Caco-2 (cell line): ENCODE measurements around the gene TBXAS1. TPM values are rescaled to one million over a fixed set of nuclear protein-coding genes. Genes with fewer than 3 reads are reported as not detected.

Experiments
- BruUV-seq: library from RNA; stranded (reverse); fragments of 400-500 nt; replicated peaks from 2 replicates; lab custom pipeline; 2021; lab: Mats Ljungman, UMichigan
- CTCF ChIA-PET: fragments of 300-600 bp; sonication (Branson Sonifier 250); formaldehyde crosslinking; loops from one replicate; lab custom pipeline; 2022; ENCODE audit warnings: antibody characterized with exemption; lab: Charles Lee
- POLR2A ChIA-PET: fragments of 300-600 bp; sonication (Branson Sonifier 250); formaldehyde crosslinking; loops from one replicate; lab custom pipeline; 2022; ENCODE audit warnings: antibody characterized with exemption; lab: Charles Lee
- DNase-seq, 2 experiments: peaks; one replicate each; pipeline versions ENCODE4 v3.0.0 to v3.0.0-alpha.2; 2020 to 2022
- H3K27me3 ChIP-seq: replicated peaks from 2 replicates; pipeline ENCODE4 v1.6.0; 2011; ENCODE audit warnings: low read length; ENCODE audit not compliant: control insufficient read depth, insufficient read depth
- H3K36me3 ChIP-seq: 2 replicates; pipeline ENCODE4 v1.5.1; 2011; ENCODE audit warnings: low read length; ENCODE audit not compliant: control insufficient read depth, insufficient read depth
- H3K4me1 ChIP-seq: fragments of 250-450 bp; sonication (Bioruptor Pico); 2 replicates; pipeline ENCODE4 v1.5.1; 2020; ENCODE audit warnings: mild to moderate bottlenecking
- H3K4me3 ChIP-seq: 2 replicates; pipeline ENCODE4 v1.5.1; 2011; ENCODE audit warnings: low read depth, mild to moderate bottlenecking, control low read depth, low read length
- H3K9me3 ChIP-seq: fragments of 250-450 bp; sonication (Bioruptor Pico); 2 replicates; pipeline ENCODE4 v1.5.1; 2020; ENCODE audit warnings: mild to moderate bottlenecking, moderate library complexity
- H3K27ac Mint-ChIP-seq: one replicate; pipeline ENCODE4 v1.8.0; 2022; ENCODE audit warnings: mixed read lengths; ENCODE audit not compliant: unreplicated experiment
- H3K27me3 Mint-ChIP-seq: one replicate; pipeline ENCODE4 v1.8.0; 2022; ENCODE audit warnings: mixed read lengths; ENCODE audit not compliant: insufficient read depth, unreplicated experiment
- H3K36me3 Mint-ChIP-seq: one replicate; pipeline ENCODE4 v1.8.0; 2022; ENCODE audit warnings: mild to moderate bottlenecking, mixed read lengths; ENCODE audit not compliant: insufficient read depth, unreplicated experiment
- H3K4me1 Mint-ChIP-seq: one replicate; pipeline ENCODE4 v1.8.0; 2022; ENCODE audit warnings: low read depth, mixed read lengths; ENCODE audit not compliant: unreplicated experiment
- H3K4me3 Mint-ChIP-seq: one replicate; pipeline ENCODE4 v1.8.0; 2022; ENCODE audit warnings: mild to moderate bottlenecking, moderate library complexity, mixed read lengths; ENCODE audit not compliant: unreplicated experiment
- H3K9me3 Mint-ChIP-seq: one replicate; pipeline ENCODE4 v1.8.0; 2022; ENCODE audit warnings: mixed read lengths; ENCODE audit not compliant: unreplicated experiment
- CTCF ChIP-seq, 2 experiments: fragments of 200-600 bp in 1 of 2; IDR thresholded peaks; 1 replicate in 1 of 2; 2 replicates in 1 of 2; pipeline versions ENCODE4 v1.5.1 to v1.8.0; 2011 to 2022; ENCODE audit warnings: antibody characterized with exemption in 1 of 2, control low read depth in 1 of 2, inconsistent platforms in 1 of 2, low read depth in 1 of 2, low read length in 1 of 2, mild to moderate bottlenecking in 1 of 2, moderate library complexity in 1 of 2; ENCODE audit not compliant: insufficient read depth in 1 of 2, severe bottlenecking in 1 of 2, unreplicated experiment in 1 of 2
- intact Hi-C: fragments of 100-400 bp; cut with micrococcal nuclease; formaldehyde crosslinking; loops from one replicate; pipeline ENCODE4 v1.10.0; 2022; ENCODE audit not compliant: unreplicated experiment
- total RNA-seq: library from RNA; stranded (reverse); gene quantifications from 2 replicates; pipeline ENCODE4 v1.2.3, GENCODE V29; 2022

TBXAS1 gene
- total RNA-seq, 1 experiment from 2014 or later: 1.6 TPM

GRCh38 chr7:139854803-139855497 is 25.9 kb downstream of the TBXAS1 start:
- CTCF ChIA-PET: no interaction called here
- Mint-ChIP-seq H3K4me1 (no peaks in the 10 kb centered on the region), H3K27ac (no peak overlapping the region), H3K36me3 (no peaks in the 10 kb centered on the region), H3K4me3 (no peak overlapping the region), H3K9me3 (no peaks in the 10 kb centered on the region), H3K27me3 (no peaks in the 10 kb centered on the region)
- POLR2A ChIA-PET: no interaction called here
- Histone ChIP-seq H3K27me3 (no peaks in the 10 kb centered on the region), H3K9me3 (no peaks in the 10 kb centered on the region), H3K36me3 (no peaks in the 10 kb centered on the region), H3K4me3 (no peak overlapping the region), H3K4me1 (peaks cover 9% of the 10 kb centered on the region)
- no TSS peak for BruUV-seq
- no peak for TF ChIP-seq CTCF (IDR thresholded peaks at IDR 0.05; ENCODE audit: insufficient read depth in 1 of 2, low read depth in 1 of 2, low read length in 1 of 2, severe bottlenecking in 1 of 2, unreplicated experiment in 1 of 2)
- intact Hi-C loops: no loop called here
- no peak for DNase-seq

- Histone ChIP-seq H3K9me3 (no peaks in the 10 kb centered on the region), H3K36me3 (no peaks in the 10 kb centered on the region), H3K4me1 (peaks cover 9% of the 10 kb centered on the region), H3K4me3 (no peak overlapping the region), H3K27me3 (no peaks in the 10 kb centered on the region)
- no peak overlapping the region for H3K4me3 Mint-ChIP-seq
- no peaks in the 10 kb centered on the region for H3K36me3 Mint-ChIP-seq
- DNase-seq: no peak
- no TSS peak for BruUV-seq
- no peaks in the 10 kb centered on the region for H3K27me3 Mint-ChIP-seq
- intact Hi-C loops: no loop called here
- no peaks in the 10 kb centered on the region for H3K4me1 Mint-ChIP-seq
- POLR2A ChIA-PET: no interaction called here
- CTCF ChIA-PET: no interaction called here
- no peak overlapping the region for H3K27ac Mint-ChIP-seq
- TF ChIP-seq CTCF (IDR thresholded peaks at IDR 0.05; ENCODE audit: insufficient read depth in 1 of 2, low read depth in 1 of 2, low read length in 1 of 2, severe bottlenecking in 1 of 2, unreplicated experiment in 1 of 2): no peak
- no peaks in the 10 kb centered on the region for H3K9me3 Mint-ChIP-seq
Observed at GRCh38 chr7:139855498-139856270, 26.6 kb downstream of the TBXAS1 start.

- no peak overlapping the region for H3K4me3 ChIP-seq
- no peak for TF ChIP-seq CTCF (IDR thresholded peaks at IDR 0.05; ENCODE audit: insufficient read depth in 1 of 2, low read depth in 1 of 2, low read length in 1 of 2, severe bottlenecking in 1 of 2, unreplicated experiment in 1 of 2)
- no peaks in the 10 kb centered on the region for H3K9me3 ChIP-seq
- H3K36me3 Mint-ChIP-seq: no peaks in the 10 kb centered on the region
- no TSS peak for BruUV-seq
- no peak for DNase-seq
- intact Hi-C loops: no loop called here
- no peak overlapping the region for H3K27ac Mint-ChIP-seq
- POLR2A ChIA-PET: no interaction called here
- no peaks in the 10 kb centered on the region for H3K36me3 ChIP-seq
- CTCF ChIA-PET: no interaction called here
- no peaks in the 10 kb centered on the region for H3K27me3 ChIP-seq
- no peak overlapping the region for H3K4me3 Mint-ChIP-seq
- H3K4me1 ChIP-seq: no peaks in the 10 kb centered on the region
- H3K27me3 Mint-ChIP-seq: no peaks in the 10 kb centered on the region
- no peaks in the 10 kb centered on the region for H3K4me1 Mint-ChIP-seq
- no peaks in the 10 kb centered on the region for H3K9me3 Mint-ChIP-seq
Observed at GRCh38 chr7:139857791-139858190, 28.7 kb downstream of the TBXAS1 start.
